Nephron progenitor cell (in vitro differentiated cells): ENCODE results near the gene TP63.

ENCODE experiments used
- DNase-seq: peaks from one replicate; pipeline ENCODE4 v3.0.0; 2021
- H3K27ac Mint-ChIP-seq: 2 replicates; pipeline ENCODE4 v1.8.0; 2021; ENCODE audit warnings: mild to moderate bottlenecking, moderate library complexity, mixed read lengths
- H3K27me3 Mint-ChIP-seq: 2 replicates; pipeline ENCODE4 v1.8.0; 2021; ENCODE audit warnings: mild to moderate bottlenecking, low read depth, mixed read lengths; ENCODE audit not compliant: poor library complexity
- H3K36me3 Mint-ChIP-seq: 2 replicates; pipeline ENCODE4 v1.8.0; 2021; ENCODE audit warnings: low read depth, mixed read lengths
- H3K4me1 Mint-ChIP-seq: 2 replicates; pipeline ENCODE4 v1.8.0; 2021; ENCODE audit warnings: mixed read lengths
- H3K4me3 Mint-ChIP-seq: 2 replicates; pipeline ENCODE4 v1.8.0; 2021; ENCODE audit warnings: mild to moderate bottlenecking, moderate library complexity, mixed read lengths
- H3K9me3 Mint-ChIP-seq: 2 replicates; pipeline ENCODE4 v1.8.0; 2021; ENCODE audit warnings: mild to moderate bottlenecking, moderate library complexity, mixed read lengths
- TF ChIP-seq, protein P1 (sequence below): fragments of 200-600 bp; sonication (generic); IDR thresholded peaks from 2 replicates; pipeline ENCODE4 v1.5.0; 2021; ENCODE audit warnings: antibody characterized with exemption

TP63 gene

DNA sequence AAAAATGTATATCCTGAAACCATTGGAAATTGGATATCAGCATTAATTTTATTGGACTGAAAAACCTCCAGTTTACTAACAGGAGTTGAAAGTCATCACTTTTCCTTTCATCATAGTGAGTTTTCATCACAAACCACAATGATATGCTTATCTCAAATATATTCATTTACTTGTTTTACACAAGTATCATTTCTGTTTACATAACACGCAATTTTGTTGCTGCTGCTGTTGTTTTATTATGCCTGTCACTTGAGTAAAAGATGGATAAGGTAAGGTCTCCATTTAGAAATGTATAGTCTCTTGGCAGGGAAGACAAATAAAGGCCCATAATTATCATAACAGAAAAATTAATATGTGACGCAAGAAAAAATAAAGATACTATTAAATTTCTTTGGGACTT, 199.2 kb downstream of the TP63 start:
- Mint-ChIP-seq H3K9me3 (no peaks in the 10 kb centered on the region), H3K4me1 (peaks cover 19% of the 10 kb centered on the region), H3K36me3 (no peaks in the 10 kb centered on the region), H3K27ac (no peak overlapping the region), H3K4me3 (no peak overlapping the region), H3K27me3 (no peaks in the 10 kb centered on the region)
- TF ChIP-seq, protein P1, sequence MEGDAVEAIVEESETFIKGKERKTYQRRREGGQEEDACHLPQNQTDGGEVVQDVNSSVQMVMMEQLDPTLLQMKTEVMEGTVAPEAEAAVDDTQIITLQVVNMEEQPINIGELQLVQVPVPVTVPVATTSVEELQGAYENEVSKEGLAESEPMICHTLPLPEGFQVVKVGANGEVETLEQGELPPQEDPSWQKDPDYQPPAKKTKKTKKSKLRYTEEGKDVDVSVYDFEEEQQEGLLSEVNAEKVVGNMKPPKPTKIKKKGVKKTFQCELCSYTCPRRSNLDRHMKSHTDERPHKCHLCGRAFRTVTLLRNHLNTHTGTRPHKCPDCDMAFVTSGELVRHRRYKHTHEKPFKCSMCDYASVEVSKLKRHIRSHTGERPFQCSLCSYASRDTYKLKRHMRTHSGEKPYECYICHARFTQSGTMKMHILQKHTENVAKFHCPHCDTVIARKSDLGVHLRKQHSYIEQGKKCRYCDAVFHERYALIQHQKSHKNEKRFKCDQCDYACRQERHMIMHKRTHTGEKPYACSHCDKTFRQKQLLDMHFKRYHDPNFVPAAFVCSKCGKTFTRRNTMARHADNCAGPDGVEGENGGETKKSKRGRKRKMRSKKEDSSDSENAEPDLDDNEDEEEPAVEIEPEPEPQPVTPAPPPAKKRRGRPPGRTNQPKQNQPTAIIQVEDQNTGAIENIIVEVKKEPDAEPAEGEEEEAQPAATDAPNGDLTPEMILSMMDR, result no peak
- no peak for DNase-seq

DNA sequence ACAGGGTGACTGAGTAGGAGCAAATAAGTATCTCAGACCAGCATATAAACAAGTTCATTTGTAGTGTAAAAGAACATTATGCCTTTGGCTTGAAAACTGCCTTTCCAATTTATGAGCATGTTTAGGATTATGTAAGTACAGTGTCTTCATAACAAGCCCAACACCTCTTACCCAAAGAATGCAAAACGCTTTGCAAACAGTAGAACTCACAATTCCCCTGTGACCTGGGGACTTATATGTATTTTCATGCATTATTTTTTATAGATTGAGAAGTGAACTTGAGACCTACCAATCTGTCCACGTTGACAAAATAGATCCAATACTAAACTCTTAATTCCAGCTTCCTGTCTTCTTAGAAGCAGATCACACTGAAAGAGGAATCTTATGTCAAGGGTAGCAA, 202.1 kb downstream of the TP63 start:
- Mint-ChIP-seq H3K27ac (no peak overlapping the region), H3K9me3 (no peaks in the 10 kb centered on the region), H3K36me3 (no peaks in the 10 kb centered on the region), H3K27me3 (peaks cover 3% of the 10 kb centered on the region), H3K4me3 (no peak overlapping the region), H3K4me1 (peaks cover 21% of the 10 kb centered on the region)
- TF ChIP-seq, protein P1, result no peak
- no peak for DNase-seq

DNA sequence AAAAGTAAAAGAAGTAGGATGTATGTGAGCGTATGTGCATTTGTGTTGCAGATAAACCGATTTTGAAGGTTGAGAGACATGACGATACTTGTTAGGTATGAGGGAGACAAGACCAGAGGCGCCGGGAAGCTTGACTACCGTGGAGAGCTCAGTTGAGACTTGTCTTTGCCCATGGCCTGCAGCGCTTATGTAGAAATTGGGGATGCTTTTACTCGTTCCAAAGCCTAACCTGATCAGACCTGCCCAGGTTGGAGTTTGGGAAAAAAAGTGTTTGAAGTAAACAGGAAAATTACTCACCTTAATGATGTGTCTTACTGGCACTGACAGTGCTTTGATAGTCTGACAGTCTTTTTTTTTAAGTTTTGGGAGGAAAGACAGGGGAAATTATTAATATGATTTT, 202.8 kb downstream of the TP63 start:
- no peaks in the 10 kb centered on the region for H3K36me3 Mint-ChIP-seq
- H3K27ac Mint-ChIP-seq, result peak overlapping the region; percentile 41
- no peak for DNase-seq
- peaks cover 24% of the 10 kb centered on the region for H3K4me1 Mint-ChIP-seq
- H3K27me3 Mint-ChIP-seq, result peaks cover 3% of the 10 kb centered on the region
- no peaks in the 10 kb centered on the region for H3K9me3 Mint-ChIP-seq
- no peak overlapping the region for H3K4me3 Mint-ChIP-seq
- TF ChIP-seq, protein P1, result no peak

DNA sequence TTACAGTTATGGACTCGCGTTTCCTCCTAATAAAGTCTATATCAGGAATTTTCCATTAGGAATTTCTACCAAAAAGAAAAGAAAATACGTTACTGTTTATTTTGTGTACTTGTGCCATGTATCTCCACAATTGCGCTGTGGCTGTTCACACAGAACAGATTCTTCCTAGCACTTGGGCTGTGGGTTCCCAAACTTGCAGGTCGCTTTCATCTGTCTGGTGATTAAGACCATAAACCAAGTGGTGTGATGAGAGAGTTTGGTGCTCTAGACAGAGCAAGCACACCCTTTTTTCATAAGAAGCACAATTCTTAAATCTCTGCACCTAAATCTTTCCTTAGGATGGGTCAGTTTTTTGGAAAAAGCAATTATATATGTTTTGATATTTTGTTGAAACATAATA, 203.3 kb downstream of the TP63 start:
- peaks cover 3% of the 10 kb centered on the region for H3K27me3 Mint-ChIP-seq
- H3K4me3 Mint-ChIP-seq, result no peak overlapping the region
- TF ChIP-seq, protein P1, result no peak
- H3K36me3 Mint-ChIP-seq, result no peaks in the 10 kb centered on the region
- no peak overlapping the region for H3K27ac Mint-ChIP-seq
- no peak for DNase-seq
- H3K4me1 Mint-ChIP-seq, result peaks cover 28% of the 10 kb centered on the region
- H3K9me3 Mint-ChIP-seq, result no peaks in the 10 kb centered on the region

DNA sequence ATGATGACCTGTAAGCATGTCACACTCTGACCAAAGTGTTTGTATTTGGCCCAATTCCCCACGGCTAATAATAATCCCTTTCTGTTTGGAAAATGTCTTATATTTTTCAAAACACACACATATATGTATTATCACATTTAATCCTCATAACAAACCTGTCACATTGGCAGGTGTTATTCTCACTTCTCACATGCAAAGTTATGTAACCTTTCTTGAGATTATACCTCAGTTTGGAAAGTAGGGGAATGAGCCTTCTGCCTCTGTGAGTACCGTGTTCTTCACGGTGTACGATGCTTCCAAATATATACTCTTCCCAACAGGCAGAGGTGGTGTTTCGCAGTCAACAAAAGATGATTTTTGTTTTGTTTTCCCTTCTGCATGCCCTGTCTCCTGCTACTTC, 205.6 kb downstream of the TP63 start:
- H3K27ac Mint-ChIP-seq, result peak overlapping the region; percentile 11
- no peaks in the 10 kb centered on the region for H3K9me3 Mint-ChIP-seq
- TF ChIP-seq, protein P1, result no peak
- H3K36me3 Mint-ChIP-seq, result no peaks in the 10 kb centered on the region
- peaks cover 37% of the 10 kb centered on the region for H3K4me1 Mint-ChIP-seq
- H3K27me3 Mint-ChIP-seq, result peaks cover 3% of the 10 kb centered on the region
- no peak for DNase-seq
- no peak overlapping the region for H3K4me3 Mint-ChIP-seq

DNA sequence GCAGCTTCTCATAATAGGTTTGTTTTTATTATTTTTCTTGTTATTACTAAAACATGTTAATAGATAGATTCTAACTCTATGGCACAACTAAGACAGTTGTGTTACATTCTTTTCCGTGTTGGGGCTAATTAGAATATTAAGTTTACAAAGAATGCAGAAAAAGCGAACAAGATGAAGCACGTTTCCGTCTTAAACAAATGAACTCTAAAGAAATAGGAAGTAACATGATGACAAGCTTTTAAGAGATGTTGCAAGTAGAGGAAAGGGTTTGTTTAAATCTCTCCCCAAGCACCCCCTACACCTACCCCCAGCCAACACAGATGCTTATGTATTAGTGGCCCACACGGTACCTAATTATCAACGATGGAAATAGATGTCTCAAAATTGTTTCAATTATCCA, 207.1 kb downstream of the TP63 start:
- DNase-seq, result no peak
- no peaks in the 10 kb centered on the region for H3K9me3 Mint-ChIP-seq

More for the DNA sequence above, 207.1 kb downstream of the TP63 start:
- Mint-ChIP-seq H3K36me3 (no peaks in the 10 kb centered on the region), H3K4me3 (no peak overlapping the region), H3K27me3 (peaks cover 3% of the 10 kb centered on the region), H3K4me1 (peaks cover 49% of the 10 kb centered on the region), H3K27ac (no peak overlapping the region)
- TF ChIP-seq, protein P1, result no peak
